HuH-7 (cell line): Measurements from ENCODE around the gene PORCN.
"Not testable (repeated sequence)": the region's sequence is repeated elsewhere in the genome, so short reads cannot be mapped to it uniquely, and the experiment has no call there.

ENCODE experiments used
- DNase-seq: peaks from one replicate; pipeline ENCODE4 v3.0.0; 2011; ENCODE audit warnings: low spot score

PORCN gene

DNA sequence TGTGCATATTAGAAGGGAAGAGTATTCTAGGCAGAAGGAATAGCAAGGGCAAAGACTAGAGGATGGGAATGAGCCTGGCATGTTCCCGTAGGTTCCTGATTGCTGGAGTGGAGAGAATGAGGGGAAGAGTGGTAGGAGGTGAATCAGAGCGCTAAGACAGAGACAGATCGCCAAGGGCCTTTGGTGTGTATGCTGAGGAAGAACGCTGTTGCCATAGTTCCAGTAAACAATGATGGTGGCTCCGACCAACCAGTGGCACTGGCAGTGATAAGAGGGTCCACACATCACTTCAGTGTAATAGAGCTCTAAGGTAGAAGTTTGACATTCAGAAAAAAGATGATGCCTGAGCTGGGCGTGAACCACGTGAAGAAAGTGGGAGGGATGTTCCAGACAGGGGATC lies 31.7 kb downstream of the PORCN start:
- no peak for DNase-seq

GRCh38 chrX:48541140-48541814 lies 32.5 kb downstream of the PORCN start:
- no peak for DNase-seq

DNA sequence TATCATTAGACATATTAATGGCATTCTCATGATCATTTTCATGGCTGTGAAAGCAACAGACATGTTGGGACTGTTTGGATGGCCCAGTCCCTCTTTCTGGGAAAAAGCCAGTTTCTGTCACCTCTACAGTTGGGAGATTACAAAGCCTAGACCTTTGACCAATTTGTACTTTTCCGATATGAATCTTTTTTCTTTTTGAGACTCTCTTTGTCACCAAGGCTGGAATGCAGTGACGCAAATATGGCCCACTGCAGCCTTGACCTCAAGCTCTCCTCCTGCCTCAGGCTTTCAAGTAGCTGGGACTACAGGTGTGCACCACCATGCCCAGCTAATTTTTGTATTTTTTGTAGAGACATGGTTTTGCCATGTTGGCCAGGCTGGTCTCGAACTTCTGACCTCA lies 40.1 kb downstream of the PORCN start:
- no peak for DNase-seq

- not testable (repeated sequence) for DNase-seq
Measured at GRCh38 chrX:48555731-48556325, 47.0 kb downstream of the PORCN start.

- no peak for DNase-seq
Measured at GRCh38 chrX:48558271-48558670, 49.5 kb downstream of the PORCN start.

- DNase-seq, result no peak
Measured at GRCh38 chrX:48559636-48560035, 50.8 kb downstream of the PORCN start.

GRCh38 chrX:48560056-48560455 lies 51.3 kb downstream of the PORCN start:
- no peak for DNase-seq

DNA sequence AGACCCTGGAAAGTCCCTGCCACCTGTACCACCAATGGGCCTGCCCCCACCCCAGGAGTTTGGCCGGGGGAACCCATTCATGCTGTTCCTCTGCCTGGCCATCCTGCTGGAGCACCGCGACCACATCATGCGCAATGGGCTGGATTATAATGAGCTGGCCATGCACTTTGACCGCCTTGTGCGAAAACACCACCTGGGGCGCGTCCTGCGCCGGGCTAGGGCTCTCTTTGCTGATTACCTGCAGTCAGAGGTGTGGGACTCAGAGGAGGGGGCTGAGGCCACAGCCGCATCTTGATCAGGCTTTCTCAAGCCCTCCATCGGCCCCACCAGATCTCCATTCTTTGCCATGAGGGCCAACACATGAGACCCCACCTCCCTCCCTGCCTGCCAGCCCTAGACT lies 51.9 kb downstream of the PORCN start:
- DNase-seq, result no peak

DNA sequence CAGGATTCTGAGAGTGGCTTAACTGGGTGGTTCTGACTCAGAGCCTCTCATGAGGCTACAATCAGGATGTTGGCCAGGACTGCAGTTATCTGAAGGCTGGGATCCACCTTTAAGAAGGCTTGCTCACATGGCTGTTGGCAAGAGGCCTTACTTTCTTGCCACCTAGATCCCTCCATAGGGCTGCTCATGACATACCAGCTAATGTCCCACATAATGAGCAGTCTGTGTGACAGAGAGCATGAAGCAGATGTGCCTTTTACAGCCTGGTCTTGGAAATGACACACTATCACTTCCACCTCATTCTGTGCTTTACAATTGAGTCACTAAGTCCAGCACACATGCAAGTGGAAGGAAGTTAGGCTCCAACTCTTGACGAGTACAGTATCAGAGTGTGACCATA lies 61.2 kb downstream of the PORCN start:
- DNase-seq, result no peak
